GM21528 (cell line): Measurements from ENCODE around the gene RAD23B.
A peak's percentile ranks its signal among the peaks of the same experiment; 100 is the strongest.

Experiments
- ATAC-seq: cut with Tn5 transposase; IDR thresholded peaks from one replicate; pipeline ENCODE4 v1.9.1; 2021; ENCODE audit warnings: mild to moderate bottlenecking, moderate library complexity; ENCODE audit not compliant: unreplicated experiment, low FRiP score

The RAD23B gene

GRCh38 chr9:107330420-107330819 lies 47.3 kb downstream of the RAD23B start:
- no peak for ATAC-seq

GRCh38 chr9:107332883-107333282 lies 49.8 kb downstream of the RAD23B start:
- no peak for ATAC-seq

DNA sequence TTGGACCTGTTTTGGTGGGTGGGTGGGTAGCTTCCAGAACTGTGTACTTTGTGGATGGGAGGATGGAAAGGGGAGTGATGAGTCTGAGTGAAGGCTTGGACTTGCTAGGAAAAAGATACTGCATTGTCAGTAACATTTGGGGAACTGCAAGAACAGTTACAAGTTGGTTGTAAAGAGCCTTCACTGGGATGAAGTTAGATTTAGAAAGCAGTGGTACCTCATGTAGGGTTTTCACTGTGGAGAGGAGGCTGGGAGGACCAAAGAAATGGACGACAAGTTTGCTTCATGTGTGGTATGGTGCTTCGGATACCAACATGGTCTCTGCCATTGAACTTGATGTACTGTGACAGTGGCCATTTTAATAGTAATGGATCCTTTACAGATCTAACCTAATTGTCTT lies 50.3 kb downstream of the RAD23B start:
- ATAC-seq: no peak

DNA sequence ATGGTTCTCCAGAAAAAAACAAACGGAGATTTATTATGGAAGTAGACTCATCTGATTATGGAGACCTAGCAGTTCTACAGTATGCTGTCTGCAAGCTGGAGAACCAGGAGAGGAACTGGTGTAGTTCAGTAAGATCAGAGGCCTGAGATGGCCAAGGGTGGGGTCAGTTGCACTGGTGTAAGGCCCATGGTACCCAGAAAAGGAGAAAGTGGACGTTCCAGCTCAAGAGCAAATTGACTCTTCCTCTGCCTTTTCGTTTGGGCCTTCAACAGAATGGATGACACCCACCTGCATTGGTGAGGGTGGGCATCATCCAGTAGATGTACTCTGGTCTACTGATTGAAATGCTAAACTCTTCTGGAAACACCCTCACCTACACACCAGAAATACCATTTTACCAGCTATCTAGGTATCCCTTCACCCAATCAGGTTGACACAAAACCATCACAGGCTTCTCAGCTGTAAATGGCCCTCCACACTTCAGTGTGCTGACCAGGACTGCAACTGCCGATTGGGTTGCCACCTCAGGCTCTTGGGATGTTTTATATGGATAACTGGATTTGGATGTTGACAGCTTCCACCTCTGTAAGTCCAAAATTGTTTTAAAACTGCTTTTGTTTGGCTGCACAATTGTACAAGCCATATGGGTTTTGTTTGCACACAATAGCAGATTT lies 51.2 kb downstream of the RAD23B start:
- no peak for ATAC-seq

DNA sequence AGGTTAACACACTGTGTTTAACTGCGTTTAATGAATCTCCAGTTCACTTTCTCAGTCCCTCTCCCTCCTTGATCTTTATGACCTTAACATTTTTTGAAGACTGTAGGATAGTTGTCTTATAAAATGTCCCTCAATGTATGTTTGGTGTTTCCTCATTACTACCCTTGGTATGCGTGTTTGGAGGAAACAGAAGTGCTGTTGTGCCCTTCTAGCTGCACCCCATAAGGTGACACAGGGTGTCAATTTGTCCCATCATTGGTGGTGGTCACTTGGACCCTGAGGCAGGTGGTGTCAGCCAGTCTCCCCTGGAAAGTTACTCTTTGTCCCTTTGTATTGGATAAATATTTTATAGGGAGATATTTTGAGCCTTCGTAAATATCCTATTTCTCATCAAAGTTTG lies 52.3 kb downstream of the RAD23B start:
- no peak for ATAC-seq

DNA sequence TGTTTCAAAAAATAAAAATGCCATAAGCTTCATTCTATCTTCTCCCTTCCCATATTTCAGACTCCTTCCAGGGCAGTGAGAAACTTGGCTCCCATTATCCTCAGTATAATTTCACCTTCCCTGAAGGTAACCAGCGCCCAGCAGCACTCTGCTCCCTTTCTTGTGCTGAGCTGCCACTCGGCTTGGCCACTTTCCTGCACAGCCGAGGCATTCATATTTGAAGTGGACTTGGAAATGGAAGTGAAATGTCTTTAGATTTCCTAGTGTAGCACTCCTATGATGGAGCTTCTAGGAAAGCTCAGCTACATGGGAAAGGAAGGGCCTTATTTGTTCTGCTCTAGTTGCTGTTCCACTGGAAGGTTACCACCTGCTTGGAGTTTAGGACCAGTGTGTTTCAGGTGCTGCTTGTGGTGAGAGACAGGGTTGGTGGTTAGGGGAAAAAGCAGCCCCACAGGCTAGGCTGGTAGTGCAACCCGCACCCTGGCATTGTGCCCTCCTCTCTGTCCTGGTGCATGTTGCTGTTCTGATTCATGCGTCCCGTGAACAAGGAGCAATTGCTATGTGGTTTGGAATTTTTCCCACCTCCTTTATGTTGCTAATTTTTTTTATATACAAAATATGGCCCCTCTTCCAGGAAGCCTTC lies 53.8 kb downstream of the RAD23B start:
- no peak for ATAC-seq

DNA sequence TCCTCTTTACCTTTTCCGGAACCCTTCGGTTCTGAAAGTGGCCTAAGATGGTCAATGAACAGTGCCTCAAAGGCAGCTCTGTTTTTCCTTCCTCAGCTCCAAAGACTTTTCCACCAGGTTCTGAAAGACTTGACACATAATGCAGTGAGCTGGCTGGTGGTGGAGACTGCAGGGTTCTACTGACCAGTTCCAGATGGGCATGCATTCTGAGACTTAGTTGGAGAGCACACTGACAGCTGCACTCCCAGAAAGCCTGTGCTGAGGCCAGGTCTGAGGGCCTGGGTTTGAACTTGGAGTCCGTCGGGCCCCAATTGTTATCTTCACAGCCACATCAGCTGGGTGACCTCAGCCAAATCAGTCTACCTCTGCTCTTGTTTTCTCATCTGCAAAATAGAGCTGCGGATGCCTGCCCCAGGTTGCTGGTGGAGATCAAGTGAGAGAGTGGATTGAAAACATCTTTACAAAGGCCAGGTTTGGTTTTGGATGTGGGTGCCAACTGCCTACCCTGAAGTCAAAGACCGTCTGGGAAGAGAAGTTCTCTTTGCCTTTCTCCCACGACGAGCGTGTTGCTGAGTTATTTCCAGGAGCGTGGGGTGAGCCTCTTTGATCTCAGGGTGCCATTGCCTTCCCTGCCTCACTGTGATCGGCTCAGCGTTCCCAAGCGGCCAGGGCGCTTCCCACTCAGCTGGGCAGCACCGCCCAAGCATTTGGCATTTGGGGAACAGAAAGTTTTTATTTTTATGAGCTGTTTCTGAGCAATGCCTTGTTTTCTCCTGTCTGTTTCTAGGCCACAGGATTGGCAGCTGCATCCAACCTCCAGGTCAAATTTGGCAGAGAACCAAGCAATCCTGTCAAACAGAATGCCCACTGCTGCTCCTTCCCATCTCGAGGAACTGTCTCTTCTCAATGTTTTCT lies 54.9 kb downstream of the RAD23B start:
- ATAC-seq: no peak

GRCh38 chr9:107338911-107339659 lies 56.0 kb downstream of the RAD23B start:
- ATAC-seq: no peak

- ATAC-seq: peak; percentile 88
Observed at GRCh38 chr9:107340920-107341632, 58.0 kb downstream of the RAD23B start.

DNA sequence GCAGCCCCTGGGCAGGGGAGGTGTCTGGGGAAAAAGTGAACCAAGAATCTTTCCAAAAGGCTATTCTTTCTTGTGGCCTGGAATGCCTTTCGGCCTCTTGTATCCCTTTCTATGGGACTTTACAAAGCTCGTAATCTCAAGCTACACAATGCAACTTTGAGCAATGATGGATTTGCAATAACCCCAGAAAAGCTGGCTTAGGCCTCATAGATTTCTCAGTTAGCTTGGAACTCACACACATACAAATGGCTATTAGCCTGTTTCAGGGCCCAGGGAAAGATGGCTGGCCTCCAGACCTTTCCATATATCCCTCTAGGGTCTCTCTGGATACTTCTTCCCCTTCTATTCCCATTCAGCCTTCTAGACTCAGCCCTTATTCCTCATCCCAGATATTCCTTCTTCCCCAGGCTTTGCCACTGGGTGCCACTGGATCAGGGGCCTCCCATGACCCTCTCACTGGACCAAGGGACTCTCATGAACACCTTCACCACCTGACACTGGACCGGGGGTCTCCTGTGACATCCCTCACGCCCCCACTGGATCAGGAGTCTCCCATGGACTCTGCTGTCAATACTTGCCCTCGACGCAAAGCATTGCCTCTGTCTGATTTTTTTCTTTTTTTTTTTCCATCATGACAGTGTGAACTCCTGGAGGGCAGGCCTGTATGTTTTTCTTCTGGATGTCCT lies 59.5 kb downstream of the RAD23B start:
- ATAC-seq: no peak

GRCh38 chr9:107345327-107345726 lies 62.2 kb downstream of the RAD23B start:
- no peak for ATAC-seq

DNA sequence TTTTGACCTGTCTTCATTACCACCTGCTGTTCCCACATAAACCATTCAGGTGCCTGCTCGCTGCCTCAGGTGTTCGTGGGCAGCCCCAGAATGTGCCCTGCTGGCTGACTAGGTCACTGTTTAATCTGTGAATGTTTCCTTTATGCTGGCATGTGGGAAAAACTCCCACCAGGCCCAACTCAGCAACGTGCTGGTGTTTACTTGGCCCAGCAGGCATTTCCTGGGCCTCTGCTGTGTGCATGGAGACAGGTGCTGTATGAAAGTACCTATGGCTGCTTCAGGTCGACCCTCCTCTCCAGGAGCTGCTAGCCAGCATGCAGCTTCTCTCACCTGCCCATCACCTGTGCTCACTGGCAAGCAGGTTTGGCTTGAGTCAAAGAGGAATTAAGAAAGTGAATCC lies 65.8 kb downstream of the RAD23B start:
- no peak for ATAC-seq

DNA sequence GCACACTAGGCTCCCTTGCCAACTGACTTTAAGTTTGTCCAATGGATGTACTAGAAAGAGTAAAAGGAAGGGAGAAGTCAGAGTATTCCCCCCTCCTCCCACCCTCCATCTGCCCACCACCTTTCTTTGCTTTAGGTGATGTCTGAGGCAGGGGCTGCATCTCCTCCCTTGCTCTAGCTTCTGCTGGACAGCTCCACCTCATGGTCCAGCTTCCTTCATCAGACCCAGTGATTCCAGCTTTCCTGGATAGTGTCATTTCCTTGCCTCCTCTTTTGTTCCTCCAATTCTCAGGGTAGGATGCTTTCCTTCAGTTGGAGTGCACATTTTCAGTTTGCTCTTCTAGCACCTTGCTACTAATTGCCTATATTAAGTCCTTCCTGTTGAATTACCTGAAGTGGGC lies 67.4 kb downstream of the RAD23B start:
- ATAC-seq: no peak

GRCh38 chr9:107351382-107352045 lies 68.4 kb downstream of the RAD23B start:
- no peak for ATAC-seq

DNA sequence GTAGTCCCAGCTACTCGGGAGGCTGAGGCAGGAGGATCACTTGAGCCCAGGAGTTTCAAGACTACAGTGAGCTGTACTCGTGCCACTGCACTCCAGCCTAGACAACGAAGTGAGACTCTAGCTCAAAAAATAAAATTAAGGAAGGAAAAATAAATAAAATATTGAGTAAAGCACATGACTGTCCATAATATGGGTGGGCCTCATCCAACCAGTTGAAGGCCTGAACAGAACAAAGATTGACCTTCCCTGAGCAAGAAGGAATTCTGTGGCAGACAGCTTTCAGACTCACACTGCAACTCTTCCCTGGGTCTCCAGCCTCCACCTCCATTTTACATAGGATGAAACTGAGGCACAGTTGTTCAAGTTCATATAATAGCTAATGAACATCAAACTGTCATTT lies 72.3 kb downstream of the RAD23B start:
- ATAC-seq: no peak

- no peak for ATAC-seq
Observed at GRCh38 chr9:107358986-107359385, 75.9 kb downstream of the RAD23B start.

- ATAC-seq: no peak
Observed at GRCh38 chr9:107360098-107360497, 77.0 kb downstream of the RAD23B start.

GRCh38 chr9:107361816-107362215 lies 78.7 kb downstream of the RAD23B start:
- no peak for ATAC-seq
